ENCODE measurements around the gene MPPE1. TPM values are rescaled to one million over a fixed set of nuclear protein-coding genes. Genes with fewer than 3 reads are reported as not detected.

MPPE1 gene
- total and polyA plus RNA-seq, 8 donors, result 39.8 to 68.0 (median 43.9) TPM

GRCh38 chr18:11884396-11885030 is 23.6 kb downstream of the MPPE1 start:
- no peak for ATAC-seq
- peak overlapping the region in 1 of 2 donors; percentile 80 for H3K27ac ChIP-seq

GRCh38 chr18:11883153-11883552 is 25.0 kb downstream of the MPPE1 start:
- DNase-seq, result no peak
- Histone ChIP-seq H3K36me3 (peaks cover 0 to 51% of the 10 kb centered on the region in 2 donors), H3K9me3 (no peaks in the 10 kb centered on the region), H3K4me1 (peaks cover 2 to 39% of the 10 kb centered on the region in 2 donors), H3K27ac (peak overlapping the region in 1 of 2 donors; percentile 80), H3K4me3 (no peak overlapping the region), H3K27me3 (no peaks in the 10 kb centered on the region)
- peak; percentile 17 for ATAC-seq
- TF ChIP-seq, protein P1, sequence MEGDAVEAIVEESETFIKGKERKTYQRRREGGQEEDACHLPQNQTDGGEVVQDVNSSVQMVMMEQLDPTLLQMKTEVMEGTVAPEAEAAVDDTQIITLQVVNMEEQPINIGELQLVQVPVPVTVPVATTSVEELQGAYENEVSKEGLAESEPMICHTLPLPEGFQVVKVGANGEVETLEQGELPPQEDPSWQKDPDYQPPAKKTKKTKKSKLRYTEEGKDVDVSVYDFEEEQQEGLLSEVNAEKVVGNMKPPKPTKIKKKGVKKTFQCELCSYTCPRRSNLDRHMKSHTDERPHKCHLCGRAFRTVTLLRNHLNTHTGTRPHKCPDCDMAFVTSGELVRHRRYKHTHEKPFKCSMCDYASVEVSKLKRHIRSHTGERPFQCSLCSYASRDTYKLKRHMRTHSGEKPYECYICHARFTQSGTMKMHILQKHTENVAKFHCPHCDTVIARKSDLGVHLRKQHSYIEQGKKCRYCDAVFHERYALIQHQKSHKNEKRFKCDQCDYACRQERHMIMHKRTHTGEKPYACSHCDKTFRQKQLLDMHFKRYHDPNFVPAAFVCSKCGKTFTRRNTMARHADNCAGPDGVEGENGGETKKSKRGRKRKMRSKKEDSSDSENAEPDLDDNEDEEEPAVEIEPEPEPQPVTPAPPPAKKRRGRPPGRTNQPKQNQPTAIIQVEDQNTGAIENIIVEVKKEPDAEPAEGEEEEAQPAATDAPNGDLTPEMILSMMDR (IDR thresholded peaks at IDR 0.05), result no peak
- intact Hi-C loops (cut with DNase I), result no loop called here

More at GRCh38 chr18:11884396-11885030, 23.6 kb downstream of the MPPE1 start:
- intact Hi-C loops (cut with DNase I), result no loop called here
- Histone ChIP-seq H3K4me3 (no peak overlapping the region), H3K27me3 (no peaks in the 10 kb centered on the region), H3K9me3 (no peaks in the 10 kb centered on the region), H3K4me1 (peaks cover 2 to 39% of the 10 kb centered on the region in 2 donors), H3K36me3 (peaks cover 0 to 65% of the 10 kb centered on the region in 2 donors)
- TF ChIP-seq, protein P1 (IDR thresholded peaks at IDR 0.05), result no peak
- no peak for DNase-seq

GRCh38 chr18:11882636-11883035 is 25.5 kb downstream of the MPPE1 start:
- H3K4me3 ChIP-seq, result no peak overlapping the region
- DNase-seq, result no peak
- no peaks in the 10 kb centered on the region for H3K27me3 ChIP-seq
- peak overlapping the region; percentile 47 to 80 for H3K27ac ChIP-seq
- ATAC-seq, result no peak
- TF ChIP-seq, protein P1 (IDR thresholded peaks at IDR 0.05), result no peak
- H3K36me3 ChIP-seq, result peaks cover 0 to 48% of the 10 kb centered on the region in 2 donors
- intact Hi-C loops (cut with DNase I), result no loop called here
- H3K9me3 ChIP-seq, result no peaks in the 10 kb centered on the region
- peaks cover 2 to 39% of the 10 kb centered on the region in 2 donors for H3K4me1 ChIP-seq

DNA sequence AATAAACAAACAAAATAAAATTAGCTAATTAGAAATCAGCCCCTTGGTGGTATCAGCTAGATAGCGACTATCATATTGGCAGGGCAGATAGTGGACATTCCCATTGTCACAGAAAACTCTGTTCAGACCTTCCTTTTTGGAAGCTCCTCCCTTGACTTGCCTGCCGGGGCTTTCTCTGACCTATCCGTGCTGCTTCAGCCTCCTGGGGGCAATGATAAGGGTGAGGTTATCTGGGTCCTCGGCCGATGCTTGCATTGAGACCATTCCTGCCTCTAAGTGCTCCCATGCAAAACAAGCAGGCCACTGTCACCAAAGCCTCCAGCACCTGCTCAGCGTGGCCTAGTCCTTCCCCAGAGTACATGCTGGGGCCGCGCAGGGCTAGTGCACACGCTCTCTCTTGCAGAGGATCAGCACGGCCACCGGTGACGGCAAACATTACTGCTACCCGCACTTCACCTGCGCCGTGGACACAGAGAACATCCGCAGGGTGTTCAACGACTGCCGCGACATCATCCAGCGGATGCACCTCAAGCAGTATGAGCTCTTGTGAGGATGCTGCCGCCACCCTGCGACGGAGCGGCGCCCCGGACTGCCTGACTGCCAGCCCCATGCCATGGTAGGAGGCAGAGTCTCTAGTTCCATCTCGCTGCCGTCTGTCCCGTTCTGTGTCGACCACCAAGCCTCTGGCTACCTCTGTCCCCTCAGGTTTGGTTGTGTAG is 27.4 kb downstream of the MPPE1 start:
- no peak for DNase-seq
- Histone ChIP-seq H3K4me1 (peaks cover 2 to 39% of the 10 kb centered on the region in 2 donors), H3K9me3 (no peaks in the 10 kb centered on the region), H3K36me3 (peaks cover 0 to 33% of the 10 kb centered on the region in 2 donors), H3K4me3 (no peak overlapping the region), H3K27me3 (no peaks in the 10 kb centered on the region), H3K27ac (no peak overlapping the region)
- ATAC-seq, result no peak
- intact Hi-C loops (cut with DNase I), result no loop called here
- TF ChIP-seq, protein P1 (IDR thresholded peaks at IDR 0.05), result no peak

- no peak for DNase-seq
- ATAC-seq, result peak; percentile 74
- intact Hi-C loops (cut with DNase I), result no loop called here
These were observed 30.5 kb downstream of the MPPE1 start for GRCh38 chr18:11877497-11878135.

More at GRCh38 chr18:11877497-11878135, 30.5 kb downstream of the MPPE1 start:
- Histone ChIP-seq H3K27me3 (no peaks in the 10 kb centered on the region), H3K9me3 (no peaks in the 10 kb centered on the region), H3K36me3 (peaks cover 0 to 12% of the 10 kb centered on the region in 2 donors), H3K4me1 (peaks cover 2 to 13% of the 10 kb centered on the region in 2 donors), H3K4me3 (no peak overlapping the region), H3K27ac (no peak overlapping the region)
- TF ChIP-seq, protein P1 (IDR thresholded peaks at IDR 0.05), result no peak

All from left lung (tissue), 10 donors.